Fibroblast of skin of back (primary cell): Measurements from ENCODE around the gene EVX2. TPM values are rescaled to one million over a fixed set of nuclear protein-coding genes. Genes with fewer than 3 reads are reported as not detected.

ENCODE experiments used
- DNase-seq: peaks from one replicate; pipeline ENCODE4 v3.0.0-alpha.2; 2013
- polyA plus RNA-seq, 2 experiments: library from polyadenylated mRNA; unstranded; fragments of 120-200 nt; gene quantifications; one replicate each; pipeline ENCODE4 v1.2.1, GENCODE V29; 2013; ENCODE audit not compliant: insufficient read length in 2 of 2

EVX2 gene
- not detected for polyA plus RNA-seq (2013, experiment 1 of 2; ENCODE audit: insufficient read length)
- not detected for polyA plus RNA-seq (2013, experiment 2 of 2; ENCODE audit: insufficient read length)

DNA sequence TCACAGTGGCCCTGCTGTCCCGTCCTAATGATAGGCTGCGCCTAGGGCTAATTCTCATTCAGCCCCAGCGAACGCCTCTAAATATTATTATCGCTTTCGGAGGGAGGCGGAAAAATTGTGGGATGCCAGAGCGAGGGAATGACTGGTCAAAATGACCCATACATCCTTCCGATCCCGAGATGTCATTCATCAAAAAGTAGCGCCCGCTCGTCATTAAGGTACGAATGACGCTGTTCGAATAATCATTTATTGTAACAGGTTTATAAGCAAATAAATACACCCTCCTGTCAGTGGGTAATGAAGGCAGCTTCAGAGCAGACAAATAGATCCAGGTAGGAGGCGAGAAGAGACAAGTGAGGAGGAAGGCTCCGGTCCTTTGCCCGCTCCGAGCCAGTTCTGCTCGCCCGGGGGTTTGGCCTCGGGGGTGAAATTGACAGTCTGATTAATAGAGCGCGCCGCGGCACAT is at the start of gene EVX2:
Gene EVX2, minus strand, starts transcription at position 167 of the 466 bp plus-strand sequence. CDS start 186 bp downstream, outside the sequence.
- DNase-seq = no peak

- DNase-seq = no peak
These were observed 49.6 kb upstream of the EVX2 start for GRCh38 chr2:176133389-176133788.

DNA sequence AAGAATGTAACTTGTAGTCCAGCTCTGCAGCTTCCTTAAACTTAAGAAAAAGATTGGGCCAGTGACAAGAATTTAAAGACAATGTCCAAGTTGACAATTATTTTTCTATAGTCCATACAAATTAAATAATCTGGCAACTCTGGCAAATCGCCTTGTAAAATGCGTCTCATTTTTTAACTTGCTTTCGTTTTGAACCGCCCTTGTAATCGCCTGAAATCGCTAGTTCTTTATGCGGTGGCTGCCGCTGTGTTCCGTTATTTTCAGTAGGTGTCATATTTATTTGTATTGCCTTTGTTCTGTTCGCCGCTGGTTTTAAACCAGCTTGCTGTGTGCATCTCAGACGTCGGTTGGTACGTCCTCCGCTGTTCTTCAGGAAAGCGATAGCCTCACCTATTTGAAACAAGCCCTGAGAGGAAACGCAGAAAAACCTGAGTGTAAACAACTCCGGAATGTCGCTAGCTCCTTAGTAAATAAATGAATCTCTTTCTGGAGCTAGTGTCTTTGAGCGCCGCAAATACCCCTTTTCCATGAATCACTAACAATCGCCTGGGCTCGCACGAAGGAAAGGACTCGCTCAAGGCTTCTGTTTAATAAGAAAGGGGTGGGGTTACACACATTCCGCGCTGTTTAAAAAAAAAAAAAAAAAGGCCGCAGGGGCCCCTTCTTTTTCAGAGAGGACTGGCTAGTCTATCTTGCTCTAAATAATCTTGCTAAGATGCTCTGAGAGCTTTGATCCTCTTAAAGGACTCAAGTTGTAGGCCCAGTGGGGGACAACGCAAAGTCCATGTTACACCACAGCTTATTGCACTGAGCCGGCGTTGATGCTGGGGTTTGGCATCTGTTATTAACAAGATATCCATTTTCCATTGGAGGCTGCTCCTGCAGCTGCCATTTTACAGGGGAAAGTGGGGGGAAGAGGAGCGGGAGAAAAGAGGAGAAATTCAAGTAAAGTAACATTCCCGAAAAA is 48.7 kb upstream of the EVX2 start:
- peak; percentile 86 for DNase-seq

DNA sequence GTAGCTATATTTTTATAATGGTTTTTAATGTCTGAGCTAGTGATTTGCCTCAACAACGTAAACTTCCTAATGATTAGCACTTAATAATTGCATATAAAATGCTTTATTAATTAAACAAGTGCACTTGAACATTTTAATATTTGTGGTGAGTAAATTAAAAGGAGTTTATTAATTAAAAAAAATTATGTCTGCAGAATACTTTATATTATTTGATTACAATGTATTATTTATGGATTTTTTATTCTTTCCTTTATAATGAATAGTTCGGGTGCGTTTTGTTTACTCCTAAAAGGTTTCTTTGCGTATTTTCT is 48.0 kb upstream of the EVX2 start:
- DNase-seq = no peak

GRCh38 chr2:176130957-176131847 is 47.4 kb upstream of the EVX2 start:
- DNase-seq = no peak

DNA sequence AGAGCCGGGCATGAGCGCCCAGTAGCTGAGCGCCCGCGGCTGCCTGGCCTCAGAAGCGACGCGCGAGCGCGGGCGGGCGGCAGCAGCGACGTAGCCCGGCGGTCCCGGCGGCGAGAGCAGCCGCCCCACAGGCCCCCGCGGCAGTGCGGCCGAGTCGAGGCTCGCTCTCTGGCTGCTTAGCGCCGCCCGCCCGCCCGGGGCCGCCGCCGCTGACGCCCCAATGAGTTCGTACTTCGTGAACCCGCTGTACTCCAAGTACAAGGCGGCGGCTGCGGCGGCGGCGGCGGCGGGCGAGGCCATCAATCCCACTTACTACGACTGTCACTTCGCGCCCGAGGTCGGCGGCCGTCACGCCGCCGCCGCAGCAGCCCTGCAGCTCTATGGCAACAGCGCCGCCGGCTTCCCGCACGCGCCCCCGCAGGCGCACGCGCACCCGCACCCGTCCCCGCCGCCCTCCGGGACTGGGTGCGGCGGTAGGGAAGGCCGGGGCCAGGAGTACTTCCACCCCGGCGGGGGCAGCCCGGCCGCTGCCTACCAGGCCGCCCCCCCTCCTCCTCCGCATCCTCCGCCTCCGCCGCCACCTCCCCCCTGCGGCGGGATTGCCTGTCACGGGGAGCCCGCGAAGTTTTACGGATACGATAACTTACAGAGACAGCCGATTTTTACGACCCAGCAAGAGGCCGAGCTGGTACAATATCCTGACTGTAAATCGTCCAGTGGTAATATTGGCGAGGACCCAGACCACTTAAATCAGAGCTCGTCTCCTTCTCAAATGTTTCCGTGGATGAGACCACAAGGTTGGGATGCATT is 46.6 kb upstream of the EVX2 start:
- DNase-seq = peak; percentile 76

GRCh38 chr2:176129813-176130146 is 46.0 kb upstream of the EVX2 start:
- no peak for DNase-seq

- peak; percentile 92 for DNase-seq
These were observed 45.4 kb upstream of the EVX2 start, which contains the start of gene HOXD8 for GRCh38 chr2:176128982-176129796. Gene HOXD8, plus strand, starts transcription at chr2:176129705. Its CDS starts 662 bp downstream, at chr2:176130367.

GRCh38 chr2:176128172-176128981 is 44.6 kb upstream of the EVX2 start:
- DNase-seq = peak; percentile 61

GRCh38 chr2:176127774-176128072 is 44.0 kb upstream of the EVX2 start:
- no peak for DNase-seq

DNA sequence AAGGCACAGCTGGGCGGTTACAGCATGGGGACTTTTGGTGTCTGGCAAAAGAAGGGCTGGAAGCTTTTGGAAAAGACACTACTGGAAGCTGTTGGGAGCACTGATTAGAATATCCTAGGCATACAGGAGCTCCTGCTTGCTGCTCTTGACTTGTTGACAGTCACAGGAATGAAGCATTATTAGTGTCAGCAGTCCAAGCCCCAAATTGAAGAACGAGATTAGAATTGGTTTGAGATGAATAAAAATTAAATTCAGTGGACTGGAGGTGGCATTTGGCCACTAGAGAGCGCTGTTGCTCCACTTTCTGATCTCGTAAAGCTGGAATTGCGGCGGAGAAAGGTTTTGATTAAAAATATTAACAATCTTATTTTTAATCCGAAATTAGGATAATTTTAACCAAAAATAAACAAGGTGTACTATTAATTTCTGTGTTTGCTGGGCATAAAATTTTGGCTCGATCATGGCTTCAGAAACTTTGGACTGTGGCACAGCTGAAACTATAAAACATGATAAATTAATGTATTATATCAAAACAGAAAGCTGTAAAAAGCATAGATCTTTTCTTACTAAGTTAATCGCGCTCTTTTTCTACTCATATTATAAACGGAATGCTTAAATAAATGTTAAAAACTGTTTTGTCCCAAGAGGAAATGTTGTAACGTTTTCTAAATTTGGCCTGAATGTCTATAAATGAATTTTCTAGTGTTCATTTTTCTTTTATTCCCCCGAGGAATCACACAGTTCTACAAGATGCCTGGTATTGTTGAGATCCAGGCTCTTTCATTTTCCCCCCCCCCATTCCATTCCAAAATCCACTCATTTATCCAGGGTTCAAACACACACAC is 43.4 kb upstream of the EVX2 start:
- DNase-seq = peak; percentile 65

DNA sequence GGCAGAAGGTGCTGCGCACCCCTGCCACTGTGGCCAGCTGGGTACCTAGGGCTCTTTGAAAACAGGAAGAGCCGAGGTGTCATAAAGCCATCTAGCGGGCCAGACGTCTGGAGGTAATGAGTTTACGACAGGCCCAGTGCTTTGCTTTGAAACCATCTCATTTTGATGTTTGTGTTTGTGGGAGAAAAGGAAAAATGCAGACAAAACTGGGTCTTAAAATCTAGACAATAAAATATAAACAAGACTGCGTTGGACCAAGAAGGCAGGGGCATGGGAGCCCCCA is 42.0 kb upstream of the EVX2 start:
- no peak for DNase-seq

GRCh38 chr2:176124947-176125771 is 41.4 kb upstream of the EVX2 start:
- DNase-seq = no peak

- DNase-seq = no peak
These were observed 40.6 kb upstream of the EVX2 start for GRCh38 chr2:176124110-176124946.

DNA sequence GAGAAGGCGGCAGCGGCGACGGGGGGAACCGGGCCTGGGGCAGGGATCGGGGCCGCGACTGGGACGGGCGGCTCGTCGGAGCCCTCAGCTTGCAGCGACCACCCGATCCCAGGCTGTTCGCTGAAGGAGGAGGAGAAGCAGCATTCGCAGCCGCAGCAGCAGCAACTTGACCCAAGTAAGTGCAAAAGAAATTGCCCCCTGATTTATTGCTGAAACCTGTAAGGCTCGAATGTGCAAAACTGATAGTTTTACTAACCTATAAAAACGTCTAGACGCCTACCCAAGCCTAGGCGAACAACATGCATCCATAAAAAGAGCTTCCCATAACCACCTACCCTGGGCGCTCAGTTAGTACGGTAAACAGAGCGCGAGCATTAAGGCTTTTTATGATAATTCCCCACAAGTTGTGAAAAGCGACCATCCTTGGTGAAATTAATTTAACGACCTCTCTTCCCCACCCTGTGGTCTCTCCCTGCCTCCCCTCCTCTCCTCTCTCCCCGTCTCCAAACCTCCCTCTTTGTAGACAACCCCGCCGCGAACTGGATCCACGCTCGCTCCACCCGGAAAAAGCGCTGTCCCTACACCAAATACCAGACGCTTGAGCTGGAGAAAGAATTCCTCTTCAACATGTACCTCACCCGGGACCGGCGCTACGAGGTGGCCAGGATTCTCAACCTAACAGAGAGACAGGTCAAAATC is 39.8 kb upstream of the EVX2 start:
- no peak for DNase-seq

DNA sequence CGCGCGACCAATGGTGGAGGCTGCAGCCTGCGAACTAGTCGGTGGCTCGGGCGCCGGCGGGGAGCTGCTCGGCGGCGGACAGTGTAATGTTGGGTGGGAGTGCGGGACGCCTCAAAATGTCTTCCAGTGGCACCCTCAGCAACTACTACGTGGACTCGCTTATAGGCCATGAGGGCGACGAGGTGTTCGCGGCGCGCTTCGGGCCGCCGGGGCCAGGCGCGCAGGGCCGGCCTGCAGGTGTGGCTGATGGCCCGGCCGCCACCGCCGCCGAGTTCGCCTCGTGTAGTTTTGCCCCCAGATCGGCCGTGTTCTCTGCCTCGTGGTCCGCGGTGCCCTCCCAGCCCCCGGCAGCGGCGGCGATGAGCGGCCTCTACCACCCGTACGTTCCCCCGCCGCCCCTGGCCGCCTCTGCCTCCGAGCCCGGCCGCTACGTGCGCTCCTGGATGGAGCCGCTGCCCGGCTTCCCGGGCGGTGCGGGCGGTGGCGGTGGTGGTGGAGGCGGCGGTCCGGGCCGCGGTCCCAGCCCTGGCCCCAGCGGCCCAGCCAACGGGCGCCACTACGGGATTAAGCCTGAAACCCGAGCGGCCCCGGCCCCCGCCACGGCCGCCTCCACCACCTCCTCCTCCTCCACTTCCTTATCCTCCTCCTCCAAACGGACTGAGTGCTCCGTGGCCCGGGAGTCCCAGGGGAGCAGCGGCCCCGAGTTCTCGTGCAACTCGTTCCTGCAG is 39.1 kb upstream of the EVX2 start, which contains the start of gene HOXD9:
Gene HOXD9, plus strand, starts transcription at position 37 of the 728 bp plus-strand sequence. Its CDS starts 50 bp downstream, at position 87.
- peak; percentile 77 for DNase-seq
